Natural killer cell treated with Interleukin-12 subunit alpha and Interleukin-12 subunit beta and Interleukin-15 and Interleukin-18, amount 100 ng/mL, for 72 hours (primary cell): Measurements from ENCODE around the gene SH3PXD2A. TPM values are rescaled to one million over a fixed set of nuclear protein-coding genes. Genes with fewer than 3 reads are reported as not detected.

Experiments used
- ATAC-seq, 2 donors: fragments of 150-1000 bp; cut with Tn5 transposase in 1 of 2; sonication (Bioruptor Pico), chemical (Tn5 transposase) in 1 of 2; 2 replicates each; pipeline ENCODE4 v1.10.0; 2021
- DNase-seq: peaks from one replicate; pipeline ENCODE4 v3.0.0; 2022; ENCODE audit warnings: low spot score
- H3K27ac Mint-ChIP-seq, 2 donors: 1 replicate in 1 of 2; 2 replicates in 1 of 2; pipeline ENCODE4 v1.8.0; 2022; ENCODE audit warnings: mixed read lengths in 2 of 2, mild to moderate bottlenecking in 1 of 2, moderate library complexity in 1 of 2
- H3K27me3 Mint-ChIP-seq, 2 donors: 1 replicate in 1 of 2; 2 replicates in 1 of 2; pipeline ENCODE4 v1.8.0; 2022; ENCODE audit warnings: mixed read lengths in 2 of 2
- H3K36me3 Mint-ChIP-seq: one replicate; pipeline ENCODE4 v1.8.0; 2022; ENCODE audit warnings: mixed read lengths
- H3K4me1 Mint-ChIP-seq, 2 donors: 1 replicate in 1 of 2; 2 replicates in 1 of 2; pipeline ENCODE4 v1.8.0; 2022; ENCODE audit warnings: low read depth in 2 of 2, mixed read lengths in 2 of 2, mild to moderate bottlenecking in 1 of 2
- H3K4me3 Mint-ChIP-seq: one replicate; pipeline ENCODE4 v1.8.0; 2022; ENCODE audit warnings: mixed read lengths
- H3K9me3 Mint-ChIP-seq: 2 replicates; pipeline ENCODE4 v1.8.0; 2022; ENCODE audit warnings: mixed read lengths
- total RNA-seq, 2 donors: library from RNA; stranded (reverse); gene quantifications; one replicate each; pipeline ENCODE4 v1.2.3, GENCODE V29; 2022

Gene SH3PXD2A
- total RNA-seq, 2 donors from 2014 or later: 3.4 to 7.6 TPM

DNA sequence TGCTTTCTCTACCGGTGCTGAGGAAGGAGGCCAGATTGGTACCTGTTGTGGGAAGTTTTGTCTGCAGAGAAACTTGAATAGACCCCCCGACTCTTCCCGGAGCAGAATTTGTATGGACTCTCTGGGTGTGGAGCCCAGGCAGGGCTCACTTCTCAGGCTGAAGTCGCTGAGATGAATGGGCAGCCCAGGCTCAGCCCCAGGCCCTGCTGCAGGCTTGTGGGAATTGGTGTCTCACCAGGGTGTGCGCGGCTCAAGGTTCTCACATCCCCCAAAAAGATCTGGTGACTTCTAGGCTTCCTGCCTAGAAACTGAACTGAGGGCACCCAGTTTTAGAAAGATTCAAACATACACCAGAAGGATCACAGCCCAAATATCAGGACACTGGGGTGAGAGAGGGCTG lies 258.4 kb downstream of the SH3PXD2A start:
- no peak for ATAC-seq
- no peaks in the 10 kb centered on the region for H3K27me3 Mint-ChIP-seq
- H3K4me1 Mint-ChIP-seq: no peaks in the 10 kb centered on the region
- DNase-seq: no peak
- no peak overlapping the region for H3K4me3 Mint-ChIP-seq
- H3K9me3 Mint-ChIP-seq: no peaks in the 10 kb centered on the region
- no peak overlapping the region for H3K27ac Mint-ChIP-seq
- H3K36me3 Mint-ChIP-seq: no peaks in the 10 kb centered on the region

DNA sequence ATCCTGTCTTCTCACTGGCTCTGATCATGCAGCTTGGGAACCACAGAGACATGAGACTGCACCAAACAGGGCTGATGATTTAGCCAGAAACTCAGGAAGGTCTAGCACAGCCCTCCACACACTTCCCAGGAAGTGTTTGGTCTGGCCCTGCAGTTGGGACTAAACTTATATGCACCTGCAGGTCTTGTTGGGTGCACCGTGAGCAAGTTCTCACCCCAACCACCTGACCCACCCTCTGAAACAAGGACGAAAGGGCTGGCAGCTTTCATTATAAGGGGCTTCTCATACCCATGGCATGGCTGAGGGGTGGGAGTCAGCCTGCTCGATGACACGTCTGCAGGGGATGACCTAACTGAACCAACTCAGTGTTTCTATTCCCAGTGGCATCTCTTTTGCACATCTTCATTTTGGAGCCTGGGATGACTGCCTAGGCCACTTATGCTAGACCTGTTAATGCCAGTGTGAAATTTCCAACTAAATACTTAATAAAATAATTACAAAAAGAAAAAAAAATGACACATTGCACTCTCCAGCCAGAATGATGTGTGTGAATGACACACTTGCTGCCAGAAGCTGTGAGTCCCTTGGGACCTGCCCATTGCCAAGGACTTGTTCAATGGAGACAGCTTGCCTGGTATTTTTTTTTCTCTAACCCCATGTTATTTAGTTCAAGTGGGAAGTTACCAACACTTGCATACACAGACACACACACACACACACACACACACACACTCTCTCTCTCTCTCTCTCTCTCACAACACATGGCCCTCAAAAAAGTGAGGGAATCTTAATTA lies 259.2 kb downstream of the SH3PXD2A start:
- Mint-ChIP-seq H3K27me3 (no peaks in the 10 kb centered on the region), H3K4me1 (no peaks in the 10 kb centered on the region), H3K27ac (no peak overlapping the region), H3K36me3 (no peaks in the 10 kb centered on the region), H3K4me3 (no peak overlapping the region), H3K9me3 (no peaks in the 10 kb centered on the region)
- no peak for ATAC-seq
- DNase-seq: no peak

DNA sequence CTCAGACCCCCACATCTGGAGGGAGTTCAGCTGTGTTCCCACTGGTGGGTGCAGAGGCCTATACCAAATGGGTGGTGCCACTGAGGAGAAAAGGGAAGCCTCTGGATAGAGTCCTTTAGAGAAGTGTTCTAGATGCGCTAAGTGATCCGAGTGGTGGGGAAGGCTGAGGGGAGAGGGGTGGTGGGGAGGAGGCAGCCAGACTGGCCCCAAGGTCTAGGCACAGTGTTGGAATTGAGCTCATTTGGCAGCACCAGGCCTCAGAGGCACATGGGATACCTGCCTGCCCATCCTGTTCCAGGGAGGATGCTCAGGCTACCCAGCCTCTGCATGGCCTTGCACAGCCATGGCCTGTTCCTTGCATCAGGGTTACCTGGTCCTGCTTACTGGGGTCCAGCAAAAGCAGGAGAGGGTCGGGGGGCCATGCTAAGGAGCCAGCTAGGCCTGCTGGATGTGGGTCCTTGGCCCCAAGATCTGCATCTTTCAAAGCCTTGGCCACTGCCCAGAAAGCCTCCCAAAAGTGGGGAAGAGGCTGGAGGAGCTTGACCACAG lies 262.3 kb downstream of the SH3PXD2A start:
- Mint-ChIP-seq H3K27me3 (no peaks in the 10 kb centered on the region), H3K36me3 (no peaks in the 10 kb centered on the region), H3K4me3 (no peak overlapping the region), H3K4me1 (no peaks in the 10 kb centered on the region), H3K27ac (no peak overlapping the region), H3K9me3 (no peaks in the 10 kb centered on the region)
- DNase-seq (no peak), ATAC-seq (no peak)

DNA sequence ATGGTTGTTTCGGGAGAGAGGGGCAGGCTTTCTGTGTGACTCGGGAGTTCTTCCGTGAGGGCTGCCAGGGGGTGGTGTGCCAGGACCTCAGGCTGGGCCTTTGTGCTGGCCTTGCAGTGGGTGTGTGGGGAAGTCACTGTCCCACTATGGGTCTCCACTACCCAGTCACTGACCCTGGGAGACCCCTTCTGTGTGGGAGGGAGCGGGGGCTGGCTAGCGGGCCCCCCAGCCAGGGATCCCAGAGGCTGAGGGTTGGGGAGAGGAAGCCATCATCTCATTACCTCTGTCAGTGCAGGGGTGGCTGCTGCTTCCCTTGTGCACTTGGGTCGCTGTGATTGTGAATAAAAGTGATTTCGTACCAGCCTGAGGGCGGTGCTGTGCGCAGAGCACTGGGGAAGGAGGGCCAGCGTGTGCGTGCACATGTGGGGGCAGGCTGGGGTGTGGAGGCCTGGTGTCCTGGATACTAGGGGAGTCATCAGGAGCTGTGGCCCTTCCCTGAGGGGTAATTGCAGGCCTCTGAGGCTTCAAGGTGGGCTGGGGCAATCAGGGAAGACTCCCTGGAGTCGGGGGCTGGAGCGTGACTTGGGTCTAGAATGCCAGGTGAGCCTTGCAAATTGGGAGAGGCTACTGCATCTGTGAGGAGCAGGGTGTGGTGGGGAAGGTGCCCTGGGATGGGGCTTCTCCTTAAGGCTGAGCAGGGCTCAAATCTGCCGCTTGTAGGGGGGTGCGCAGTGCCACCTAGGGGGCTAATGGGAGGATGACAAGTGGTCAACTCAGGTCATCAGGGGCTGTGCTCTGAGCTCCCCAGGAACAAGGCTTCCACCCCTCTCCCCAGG lies 263.0 kb downstream of the SH3PXD2A start:
- Mint-ChIP-seq H3K4me1 (peaks cover 0 to 2% of the 10 kb centered on the region in 2 donors), H3K9me3 (no peaks in the 10 kb centered on the region), H3K4me3 (no peak overlapping the region), H3K27me3 (no peaks in the 10 kb centered on the region), H3K36me3 (no peaks in the 10 kb centered on the region), H3K27ac (no peak overlapping the region)
- DNase-seq (no peak), ATAC-seq (peak in 1 of 2 donors; percentile 65)

DNA sequence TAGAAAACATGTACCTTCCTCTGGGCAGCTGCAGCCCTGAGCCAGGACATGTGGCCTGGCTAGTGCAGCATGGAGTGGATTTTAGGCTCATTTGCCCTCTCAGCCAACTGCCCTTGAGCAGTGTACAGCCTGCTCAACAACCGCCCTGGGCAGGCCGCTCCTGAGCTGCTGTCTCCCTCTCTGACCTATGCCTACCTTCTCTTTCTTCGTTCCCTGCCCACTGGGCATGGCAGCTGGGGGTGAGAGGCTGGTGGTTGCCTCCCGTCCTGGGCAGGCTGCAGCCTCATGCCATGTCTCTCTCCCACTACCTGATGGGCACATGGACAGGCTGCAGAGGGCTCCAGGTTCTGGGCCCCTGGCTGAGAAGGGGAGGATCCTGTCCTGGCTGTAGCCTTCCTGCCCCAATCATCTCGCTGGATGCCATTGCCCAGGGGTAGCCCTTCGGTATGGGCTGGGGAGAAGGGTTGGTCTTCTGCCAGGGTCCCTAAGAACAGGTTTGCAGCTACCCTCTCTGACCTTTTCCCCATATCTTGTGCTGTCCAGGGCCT lies 264.6 kb downstream of the SH3PXD2A start:
- no peak overlapping the region for H3K4me3 Mint-ChIP-seq
- H3K27ac Mint-ChIP-seq: no peak overlapping the region
- peaks cover 0 to 2% of the 10 kb centered on the region in 2 donors for H3K4me1 Mint-ChIP-seq
- H3K27me3 Mint-ChIP-seq: no peaks in the 10 kb centered on the region
- H3K36me3 Mint-ChIP-seq: no peaks in the 10 kb centered on the region
- ATAC-seq (peak in 1 of 2 donors; percentile 43), DNase-seq (no peak)
- no peaks in the 10 kb centered on the region for H3K9me3 Mint-ChIP-seq

DNA sequence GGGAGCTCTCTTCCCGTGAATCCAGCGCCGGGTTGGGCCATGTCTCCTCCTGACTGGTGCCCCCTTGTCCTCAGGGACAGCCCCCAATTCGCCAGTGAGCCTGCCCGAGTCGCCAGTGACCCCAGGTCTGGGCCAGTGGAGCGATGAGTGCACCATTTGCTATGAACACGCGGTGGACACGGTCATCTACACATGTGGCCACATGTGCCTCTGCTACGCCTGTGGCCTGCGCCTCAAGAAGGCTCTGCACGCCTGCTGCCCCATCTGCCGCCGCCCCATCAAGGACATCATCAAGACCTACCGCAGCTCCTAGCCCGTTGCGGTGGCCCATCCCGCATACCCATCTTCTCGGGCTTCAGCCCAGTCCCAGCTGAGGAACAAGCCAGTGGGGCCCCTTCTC lies 265.3 kb downstream of the SH3PXD2A start:
- Mint-ChIP-seq H3K27ac (no peak overlapping the region), H3K4me1 (peaks cover 0 to 2% of the 10 kb centered on the region in 2 donors), H3K27me3 (no peaks in the 10 kb centered on the region), H3K36me3 (no peaks in the 10 kb centered on the region), H3K4me3 (no peak overlapping the region), H3K9me3 (no peaks in the 10 kb centered on the region)
- ATAC-seq: no peak
- DNase-seq: no peak

DNA sequence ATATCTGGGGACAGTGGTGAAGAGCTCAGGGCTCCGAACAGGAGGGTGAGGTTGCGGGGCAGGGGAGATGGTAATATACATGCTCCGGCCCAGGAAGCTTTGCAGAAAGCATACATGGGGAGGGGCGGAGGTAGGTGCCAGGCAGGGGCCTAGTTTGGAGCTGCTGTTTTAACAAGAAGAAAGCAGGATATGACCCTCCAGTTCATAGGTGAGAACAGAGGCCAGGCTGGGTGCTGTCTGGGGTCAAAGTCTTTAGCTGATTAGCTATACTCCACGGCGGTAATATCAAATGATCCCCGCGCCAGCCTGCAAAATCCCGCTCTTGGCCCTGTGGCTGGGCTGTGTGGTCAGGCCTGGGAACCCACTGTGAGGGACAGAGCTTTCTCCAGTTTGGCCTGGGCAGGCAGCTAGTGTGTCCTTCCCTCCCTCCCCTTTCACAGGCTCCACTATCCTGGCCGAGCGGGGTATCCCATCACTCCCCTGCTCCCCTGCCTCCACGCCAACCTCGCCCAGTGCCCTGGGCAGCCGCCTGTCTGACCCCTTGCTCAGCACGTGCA lies 266.2 kb downstream of the SH3PXD2A start:
- Mint-ChIP-seq H3K9me3 (no peaks in the 10 kb centered on the region), H3K27me3 (no peaks in the 10 kb centered on the region), H3K4me1 (peaks cover under 1 to 2% of the 10 kb centered on the region in 2 donors), H3K4me3 (no peak overlapping the region), H3K36me3 (no peaks in the 10 kb centered on the region), H3K27ac (no peak overlapping the region)
- no peak for ATAC-seq
- DNase-seq: no peak

DNA sequence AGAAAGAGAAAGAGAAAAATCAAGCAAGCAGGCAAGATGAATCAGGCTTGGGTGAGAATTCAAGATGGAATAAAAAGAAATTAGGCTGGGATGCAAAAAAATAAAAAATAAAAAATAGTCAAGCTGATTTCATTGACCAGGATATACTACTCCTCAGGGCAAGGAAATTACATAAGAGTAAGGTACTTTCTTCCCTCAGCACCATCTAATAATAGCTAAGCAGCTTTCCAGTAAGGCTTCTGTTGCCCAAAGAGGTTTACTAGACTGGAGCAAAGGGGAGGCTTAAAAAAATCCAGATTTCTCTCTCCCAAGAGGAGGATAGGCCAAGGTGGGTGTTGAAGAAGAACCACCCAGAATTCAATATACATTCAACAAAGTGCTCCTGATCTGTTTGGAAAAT lies 268.3 kb downstream of the SH3PXD2A start:
- H3K4me3 Mint-ChIP-seq: no peak overlapping the region
- H3K9me3 Mint-ChIP-seq: no peaks in the 10 kb centered on the region

DNA sequence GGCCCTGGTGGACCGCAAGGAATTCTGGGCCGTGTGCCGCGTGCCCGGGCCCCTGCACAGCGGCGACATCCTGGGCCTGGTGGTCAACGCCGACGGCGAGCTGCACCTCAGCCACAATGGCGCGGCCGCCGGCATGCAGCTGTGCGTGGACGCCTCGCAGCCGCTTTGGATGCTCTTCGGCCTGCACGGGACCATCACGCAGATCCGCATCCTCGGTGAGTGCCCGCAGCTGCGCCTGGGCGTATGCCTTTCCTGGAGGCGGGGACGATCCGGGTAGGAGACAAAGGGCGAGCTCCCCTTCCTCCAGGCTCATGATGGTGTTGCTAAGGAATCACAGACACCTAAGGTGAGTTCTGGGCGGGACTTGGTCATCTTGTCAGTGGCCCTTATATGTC lies 270.4 kb downstream of the SH3PXD2A start:
- ATAC-seq: no peak
- H3K9me3 Mint-ChIP-seq: no peaks in the 10 kb centered on the region
- no peak overlapping the region for H3K27ac Mint-ChIP-seq
- no peak for DNase-seq
- peaks cover 6 to 8% of the 10 kb centered on the region in 2 donors for H3K27me3 Mint-ChIP-seq
- no peaks in the 10 kb centered on the region for H3K36me3 Mint-ChIP-seq
- H3K4me1 Mint-ChIP-seq: peaks cover 5 to 9% of the 10 kb centered on the region in 2 donors
- no peak overlapping the region for H3K4me3 Mint-ChIP-seq

More for the DNA sequence above, 268.3 kb downstream of the SH3PXD2A start:
- Mint-ChIP-seq H3K27ac (no peak overlapping the region), H3K36me3 (no peaks in the 10 kb centered on the region), H3K27me3 (peaks cover 6 to 8% of the 10 kb centered on the region in 2 donors), H3K4me1 (peaks cover 5 to 6% of the 10 kb centered on the region in 2 donors)
- DNase-seq (no peak), ATAC-seq (no peak)

DNA sequence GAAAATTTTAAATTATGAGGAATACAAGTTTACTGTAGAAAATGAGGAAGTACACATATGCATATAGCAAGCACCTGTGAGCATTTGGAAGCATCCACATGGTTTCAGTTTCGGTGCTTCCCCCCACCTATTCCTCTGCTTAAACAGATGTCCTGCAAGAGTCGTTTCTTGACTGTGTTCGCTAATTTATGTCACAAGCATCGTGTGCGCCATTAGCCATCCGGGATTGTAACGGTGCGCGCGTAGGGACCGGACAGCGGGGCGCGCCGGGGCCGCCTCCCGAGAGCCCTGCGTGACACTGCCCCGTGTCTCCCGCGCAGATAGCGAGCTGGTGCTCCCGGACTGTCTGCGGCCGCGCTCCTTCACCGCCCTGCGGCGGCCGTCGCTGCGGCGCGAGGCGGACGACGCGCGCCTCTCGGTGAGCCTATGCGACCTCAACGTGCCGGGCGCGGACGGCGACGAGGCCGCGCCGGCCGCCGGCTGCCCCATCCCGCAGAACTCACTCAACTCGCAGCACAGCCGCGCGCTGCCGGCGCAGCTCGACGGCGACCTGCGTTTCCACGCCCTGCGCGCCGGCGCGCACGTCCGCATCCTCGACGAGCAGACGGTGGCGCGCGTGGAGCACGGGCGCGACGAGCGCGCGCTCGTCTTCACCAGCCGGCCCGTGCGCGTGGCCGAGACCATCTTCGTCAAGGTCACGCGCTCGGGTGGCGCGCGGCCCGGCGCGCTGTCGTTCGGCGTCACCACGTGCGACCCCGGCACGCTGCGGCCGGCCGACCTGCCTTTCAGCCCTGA lies 271.0 kb downstream of the SH3PXD2A start:
- H3K4me3 Mint-ChIP-seq: peak overlapping the region; percentile 74
- H3K9me3 Mint-ChIP-seq: no peaks in the 10 kb centered on the region
- H3K27me3 Mint-ChIP-seq: peaks cover 6 to 8% of the 10 kb centered on the region in 2 donors
- DNase-seq: no peak
- no peaks in the 10 kb centered on the region for H3K36me3 Mint-ChIP-seq
- peak overlapping the region in 1 of 2 donors; percentile 77 for H3K27ac Mint-ChIP-seq
- ATAC-seq: peak; percentile 65 to 82
- peaks cover 5 to 9% of the 10 kb centered on the region in 2 donors for H3K4me1 Mint-ChIP-seq

DNA sequence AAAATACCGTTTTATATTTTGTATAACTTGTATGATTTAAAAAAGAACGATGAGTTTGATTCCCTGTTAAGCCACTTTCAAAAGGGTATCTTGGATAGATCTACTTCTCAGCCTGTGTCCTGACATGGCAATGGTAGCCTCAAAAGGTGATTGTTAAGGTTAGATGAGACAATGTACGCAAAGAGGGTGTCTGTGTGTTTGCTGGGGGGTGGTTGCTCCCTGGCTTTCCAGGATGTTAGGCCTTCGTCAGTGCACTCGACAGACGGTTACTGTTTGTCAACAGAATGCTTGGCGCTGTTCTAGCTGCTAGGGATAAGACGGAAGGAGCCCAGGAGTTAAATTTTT lies 271.5 kb downstream of the SH3PXD2A start:
- Mint-ChIP-seq H3K4me1 (peaks cover 5 to 9% of the 10 kb centered on the region in 2 donors), H3K36me3 (no peaks in the 10 kb centered on the region), H3K27me3 (peaks cover 6 to 8% of the 10 kb centered on the region in 2 donors), H3K4me3 (peak overlapping the region; percentile 74), H3K27ac (peak overlapping the region in 1 of 2 donors; percentile 77), H3K9me3 (no peaks in the 10 kb centered on the region)
- DNase-seq: no peak
- ATAC-seq: no peak

DNA sequence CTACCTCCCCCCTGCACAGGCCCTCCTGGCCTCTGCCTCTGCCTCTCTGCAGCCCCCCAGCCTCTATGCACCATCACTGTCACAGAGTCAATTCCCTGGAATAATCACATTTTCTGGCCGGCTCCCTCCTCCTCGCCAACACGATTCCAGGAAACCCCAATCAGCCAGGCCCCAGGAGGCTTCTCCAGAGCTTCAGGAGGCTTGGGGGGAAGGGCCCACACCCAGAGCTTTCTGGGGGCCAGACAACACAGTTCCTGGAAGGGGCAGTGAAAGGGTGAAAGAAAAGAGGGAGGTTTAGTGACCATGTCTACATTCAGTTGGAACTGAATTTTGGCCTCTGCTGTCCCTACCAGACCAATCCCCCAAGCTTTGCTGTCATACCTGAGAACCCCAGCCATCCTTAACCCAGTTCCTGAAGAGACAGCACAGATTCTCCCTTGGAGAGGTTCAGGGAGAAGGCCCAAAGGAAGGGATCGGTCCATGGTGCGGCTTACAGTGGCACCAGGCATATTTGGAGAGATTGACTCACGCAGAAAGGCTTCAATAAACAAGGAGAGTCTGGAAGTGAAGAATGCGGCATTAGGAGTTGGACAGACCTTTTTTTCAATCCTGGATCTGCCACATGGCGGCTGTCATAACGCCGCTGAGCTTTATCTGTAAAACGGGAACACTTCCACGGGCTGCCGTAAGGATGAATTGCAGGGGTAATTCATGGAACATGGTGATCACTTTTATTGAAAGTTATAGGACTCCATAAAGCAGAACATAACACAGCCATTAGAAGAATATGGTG lies 272.8 kb downstream of the SH3PXD2A start:
- H3K9me3 Mint-ChIP-seq: no peaks in the 10 kb centered on the region
- H3K4me1 Mint-ChIP-seq: peaks cover 5 to 8% of the 10 kb centered on the region in 2 donors
- H3K4me3 Mint-ChIP-seq: no peak overlapping the region
- DNase-seq (no peak), ATAC-seq (no peak)
- no peaks in the 10 kb centered on the region for H3K36me3 Mint-ChIP-seq
- no peak overlapping the region for H3K27ac Mint-ChIP-seq
- peaks cover 6 to 8% of the 10 kb centered on the region in 2 donors for H3K27me3 Mint-ChIP-seq
